Activated CD4-positive, alpha-beta T cell treated with anti-CD3 and anti-CD28 coated beads, Interleukin-2, amount 50 U/mL, for 48 hours (primary cell): Measurements from ENCODE around the gene GALNT1.

Experiments
- DNase-seq, 2 experiments: peaks; one replicate each; pipeline ENCODE4 v3.0.0-alpha.2; 2020

Gene GALNT1

GRCh38 chr18:35619464-35619863, 37.9 kb downstream of the GALNT1 start:
- DNase-seq: no peak

GRCh38 chr18:35619941-35620340, 38.4 kb downstream of the GALNT1 start:
- DNase-seq: no peak

- DNase-seq: no peak
Observed at GRCh38 chr18:35620765-35621164, 39.2 kb downstream of the GALNT1 start.

- DNase-seq: no peak
Observed at GRCh38 chr18:35623255-35623654, 41.7 kb downstream of the GALNT1 start.

- no peak for DNase-seq
Observed at GRCh38 chr18:35624146-35624545, 42.6 kb downstream of the GALNT1 start.

- no peak for DNase-seq
Observed at GRCh38 chr18:35625232-35625631, 43.7 kb downstream of the GALNT1 start.

- no peak for DNase-seq
Observed at GRCh38 chr18:35633761-35634160, 52.2 kb downstream of the GALNT1 start.

GRCh38 chr18:35634323-35634722, 52.8 kb downstream of the GALNT1 start:
- DNase-seq: no peak

- DNase-seq: no peak
Observed at GRCh38 chr18:35635170-35635569, 53.6 kb downstream of the GALNT1 start.

- no peak for DNase-seq
Observed at GRCh38 chr18:35637227-35637626, 55.7 kb downstream of the GALNT1 start.

GRCh38 chr18:35639296-35639695, 57.8 kb downstream of the GALNT1 start:
- DNase-seq: no peak

GRCh38 chr18:35641467-35641866, 59.9 kb downstream of the GALNT1 start:
- DNase-seq: no peak

- no peak for DNase-seq
Observed at GRCh38 chr18:35641916-35642315, 60.4 kb downstream of the GALNT1 start.

- no peak for DNase-seq
Observed at GRCh38 chr18:35642802-35643201, 61.3 kb downstream of the GALNT1 start.

- no peak for DNase-seq
Observed at GRCh38 chr18:35646449-35646848, 64.9 kb downstream of the GALNT1 start.

GRCh38 chr18:35653392-35654135, 72.0 kb downstream of the GALNT1 start:
- no peak for DNase-seq

- DNase-seq: no peak
Observed at GRCh38 chr18:35658112-35658511, 76.6 kb downstream of the GALNT1 start.

GRCh38 chr18:35661483-35662146, 80.1 kb downstream of the GALNT1 start:
- no peak for DNase-seq

- DNase-seq: no peak
Observed at GRCh38 chr18:35662293-35663062, 80.9 kb downstream of the GALNT1 start.

GRCh38 chr18:35671966-35672603, 90.5 kb downstream of the GALNT1 start:
- no peak for DNase-seq

GRCh38 chr18:35672897-35673296, 91.4 kb downstream of the GALNT1 start:
- DNase-seq: no peak

GRCh38 chr18:35673682-35674081, 92.1 kb downstream of the GALNT1 start:
- no peak for DNase-seq

- no peak for DNase-seq
Observed at GRCh38 chr18:35680139-35680551, 98.6 kb downstream of the GALNT1 start.
